Measurements from ENCODE around the gene CHD1.

The CHD1 gene

GRCh38 chr5:98905857-98906688 lies 22.7 kb downstream of the CHD1 start:
- Histone ChIP-seq H3K27me3 (ENCODE audit: insufficient read depth, low read length) (no peaks in the 10 kb centered on the region), H2AFZ (ENCODE audit: low read depth, low read length) (no peak overlapping the region), H3K4me1 (ENCODE audit: insufficient read depth, low read length) (peaks cover 10% of the 10 kb centered on the region), H3K36me3 (ENCODE audit: insufficient read depth, low read length) (peaks cover 50% of the 10 kb centered on the region), H3K9me3 (ENCODE audit: low read length) (no peaks in the 10 kb centered on the region), H3K4me3 (ENCODE audit: low read length) (no peak overlapping the region)

GRCh38 chr5:98904780-98905179 lies 24.0 kb downstream of the CHD1 start:
- Histone ChIP-seq H3K36me3 (ENCODE audit: insufficient read depth, low read length) (peaks cover 56% of the 10 kb centered on the region), H3K27me3 (ENCODE audit: insufficient read depth, low read length) (no peaks in the 10 kb centered on the region), H2AFZ (ENCODE audit: low read depth, low read length) (no peak overlapping the region), H3K4me3 (ENCODE audit: low read length) (no peak overlapping the region), H3K9me3 (ENCODE audit: low read length) (no peaks in the 10 kb centered on the region), H3K4me1 (ENCODE audit: insufficient read depth, low read length) (peaks cover 3% of the 10 kb centered on the region)

GRCh38 chr5:98902733-98903132 lies 26.1 kb downstream of the CHD1 start:
- Histone ChIP-seq H3K9me3 (ENCODE audit: low read length) (no peaks in the 10 kb centered on the region), H3K4me3 (ENCODE audit: low read length) (no peak overlapping the region), H3K27me3 (ENCODE audit: insufficient read depth, low read length) (no peaks in the 10 kb centered on the region), H3K36me3 (ENCODE audit: insufficient read depth, low read length) (peaks cover 72% of the 10 kb centered on the region), H2AFZ (ENCODE audit: low read depth, low read length) (no peak overlapping the region), H3K4me1 (ENCODE audit: insufficient read depth, low read length) (peaks cover 3% of the 10 kb centered on the region)

- Histone ChIP-seq H3K27me3 (ENCODE audit: insufficient read depth, low read length) (no peaks in the 10 kb centered on the region), H2AFZ (ENCODE audit: low read depth, low read length) (no peak overlapping the region), H3K36me3 (ENCODE audit: insufficient read depth, low read length) (peaks cover 96% of the 10 kb centered on the region), H3K9me3 (ENCODE audit: low read length) (no peaks in the 10 kb centered on the region), H3K4me1 (ENCODE audit: insufficient read depth, low read length) (no peaks in the 10 kb centered on the region), H3K4me3 (ENCODE audit: low read length) (no peak overlapping the region)
Measured at GRCh38 chr5:98899456-98899855, 29.4 kb downstream of the CHD1 start.

GRCh38 chr5:98898743-98899142 lies 30.1 kb downstream of the CHD1 start:
- H3K9me3 ChIP-seq (ENCODE audit: low read length), result no peaks in the 10 kb centered on the region
- H2AFZ ChIP-seq (ENCODE audit: low read depth, low read length), result no peak overlapping the region
- H3K4me1 ChIP-seq (ENCODE audit: insufficient read depth, low read length), result no peaks in the 10 kb centered on the region
- H3K27me3 ChIP-seq (ENCODE audit: insufficient read depth, low read length), result no peaks in the 10 kb centered on the region
- peaks cover 98% of the 10 kb centered on the region for H3K36me3 ChIP-seq (ENCODE audit: insufficient read depth, low read length)
- H3K4me3 ChIP-seq (ENCODE audit: low read length), result no peak overlapping the region

- H3K4me3 ChIP-seq (ENCODE audit: low read length), result no peak overlapping the region
- no peaks in the 10 kb centered on the region for H3K27me3 ChIP-seq (ENCODE audit: insufficient read depth, low read length)
- H3K9me3 ChIP-seq (ENCODE audit: low read length), result no peaks in the 10 kb centered on the region
- peaks cover 93% of the 10 kb centered on the region for H3K36me3 ChIP-seq (ENCODE audit: insufficient read depth, low read length)
- no peaks in the 10 kb centered on the region for H3K4me1 ChIP-seq (ENCODE audit: insufficient read depth, low read length)
- H2AFZ ChIP-seq (ENCODE audit: low read depth, low read length), result no peak overlapping the region
Measured at GRCh38 chr5:98891591-98891990, 37.2 kb downstream of the CHD1 start.

- no peaks in the 10 kb centered on the region for H3K4me1 ChIP-seq (ENCODE audit: insufficient read depth, low read length)
- H3K36me3 ChIP-seq (ENCODE audit: insufficient read depth, low read length), result peaks cover 91% of the 10 kb centered on the region
- H2AFZ ChIP-seq (ENCODE audit: low read depth, low read length), result no peak overlapping the region
- no peaks in the 10 kb centered on the region for H3K9me3 ChIP-seq (ENCODE audit: low read length)
- no peak overlapping the region for H3K4me3 ChIP-seq (ENCODE audit: low read length)
- no peaks in the 10 kb centered on the region for H3K27me3 ChIP-seq (ENCODE audit: insufficient read depth, low read length)
Measured at GRCh38 chr5:98880598-98880997, 48.2 kb downstream of the CHD1 start.

GRCh38 chr5:98880151-98880550 lies 48.7 kb downstream of the CHD1 start:
- Histone ChIP-seq H3K9me3 (ENCODE audit: low read length) (no peaks in the 10 kb centered on the region), H3K4me1 (ENCODE audit: insufficient read depth, low read length) (no peaks in the 10 kb centered on the region), H3K27me3 (ENCODE audit: insufficient read depth, low read length) (no peaks in the 10 kb centered on the region), H3K36me3 (ENCODE audit: insufficient read depth, low read length) (peaks cover 91% of the 10 kb centered on the region), H2AFZ (ENCODE audit: low read depth, low read length) (no peak overlapping the region), H3K4me3 (ENCODE audit: low read length) (no peak overlapping the region)

GRCh38 chr5:98877600-98877999 lies 51.2 kb downstream of the CHD1 start:
- Histone ChIP-seq H3K27me3 (ENCODE audit: insufficient read depth, low read length) (no peaks in the 10 kb centered on the region), H3K4me3 (ENCODE audit: low read length) (no peak overlapping the region), H3K36me3 (ENCODE audit: insufficient read depth, low read length) (peaks cover 94% of the 10 kb centered on the region)

GRCh38 chr5:98872674-98873073 lies 56.1 kb downstream of the CHD1 start:
- Histone ChIP-seq H3K4me3 (ENCODE audit: low read length) (no peak overlapping the region), H3K36me3 (ENCODE audit: insufficient read depth, low read length) (peaks cover 93% of the 10 kb centered on the region), H3K27me3 (ENCODE audit: insufficient read depth, low read length) (no peaks in the 10 kb centered on the region), H2AFZ (ENCODE audit: low read depth, low read length) (no peak overlapping the region), H3K9me3 (ENCODE audit: low read length) (no peaks in the 10 kb centered on the region), H3K4me1 (ENCODE audit: insufficient read depth, low read length) (no peaks in the 10 kb centered on the region)

More at GRCh38 chr5:98877600-98877999, 51.2 kb downstream of the CHD1 start:
- no peaks in the 10 kb centered on the region for H3K9me3 ChIP-seq (ENCODE audit: low read length)
- H3K4me1 ChIP-seq (ENCODE audit: insufficient read depth, low read length), result no peaks in the 10 kb centered on the region
- H2AFZ ChIP-seq (ENCODE audit: low read depth, low read length), result no peak overlapping the region

GRCh38 chr5:98865690-98866089 lies 63.1 kb downstream of the CHD1 start:
- Histone ChIP-seq H3K4me3 (ENCODE audit: low read length) (no peak overlapping the region), H3K36me3 (ENCODE audit: insufficient read depth, low read length) (peaks cover 95% of the 10 kb centered on the region), H3K4me1 (ENCODE audit: insufficient read depth, low read length) (no peaks in the 10 kb centered on the region), H3K9me3 (ENCODE audit: low read length) (no peaks in the 10 kb centered on the region), H2AFZ (ENCODE audit: low read depth, low read length) (no peak overlapping the region), H3K27me3 (ENCODE audit: insufficient read depth, low read length) (no peaks in the 10 kb centered on the region)

GRCh38 chr5:98847054-98847453 lies 81.8 kb downstream of the CHD1 start:
- H3K36me3 ChIP-seq (ENCODE audit: insufficient read depth, low read length), result no peaks in the 10 kb centered on the region
- H3K4me3 ChIP-seq (ENCODE audit: low read length), result no peak overlapping the region
- H3K27me3 ChIP-seq (ENCODE audit: insufficient read depth, low read length), result no peaks in the 10 kb centered on the region
- H3K9me3 ChIP-seq (ENCODE audit: low read length), result peaks cover 11% of the 10 kb centered on the region
- no peak overlapping the region for H2AFZ ChIP-seq (ENCODE audit: low read depth, low read length)
- no peaks in the 10 kb centered on the region for H3K4me1 ChIP-seq (ENCODE audit: insufficient read depth, low read length)

GRCh38 chr5:98846520-98846919 lies 82.3 kb downstream of the CHD1 start:
- Histone ChIP-seq H2AFZ (ENCODE audit: low read depth, low read length) (no peak overlapping the region), H3K27me3 (ENCODE audit: insufficient read depth, low read length) (no peaks in the 10 kb centered on the region), H3K9me3 (ENCODE audit: low read length) (peaks cover 11% of the 10 kb centered on the region), H3K4me1 (ENCODE audit: insufficient read depth, low read length) (no peaks in the 10 kb centered on the region), H3K4me3 (ENCODE audit: low read length) (no peak overlapping the region), H3K36me3 (ENCODE audit: insufficient read depth, low read length) (no peaks in the 10 kb centered on the region)

- Histone ChIP-seq H3K4me3 (ENCODE audit: low read length) (no peak overlapping the region), H2AFZ (ENCODE audit: low read depth, low read length) (no peak overlapping the region), H3K9me3 (ENCODE audit: low read length) (peaks cover 11% of the 10 kb centered on the region), H3K4me1 (ENCODE audit: insufficient read depth, low read length) (no peaks in the 10 kb centered on the region), H3K27me3 (ENCODE audit: insufficient read depth, low read length) (no peaks in the 10 kb centered on the region), H3K36me3 (ENCODE audit: insufficient read depth, low read length) (no peaks in the 10 kb centered on the region)
Measured at GRCh38 chr5:98845878-98846277, 82.9 kb downstream of the CHD1 start.
